KMS-11 (cell line): ENCODE results near the gene INPP5B.
"Not testable (repeated sequence)": the region's sequence is repeated elsewhere in the genome, so short reads cannot be mapped to it uniquely, and the experiment has no call there.

ENCODE experiments used
- H2AFZ ChIP-seq: fragments of 200-600 bp; sonication (generic); 2 replicates; pipeline ENCODE4 v1.6.1; 2016; ENCODE audit warnings: antibody characterized with exemption, mixed run types, low read depth
- H3K27ac ChIP-seq: fragments of 200-600 bp; sonication (generic); 2 replicates; pipeline ENCODE4 v1.6.1; 2016; ENCODE audit warnings: mild to moderate bottlenecking, mixed run types
- H3K27me3 ChIP-seq: fragments of 200-600 bp; sonication (generic); 2 replicates; pipeline ENCODE4 v1.6.1; 2017; ENCODE audit warnings: mild to moderate bottlenecking, low read depth, mixed run types, moderate library complexity; ENCODE audit not compliant: insufficient read depth
- H3K36me3 ChIP-seq: fragments of 200-600 bp; sonication (generic); 2 replicates; pipeline ENCODE4 v1.6.1; 2017; ENCODE audit warnings: mild to moderate bottlenecking, mixed run types; ENCODE audit not compliant: insufficient read depth
- H3K4me1 ChIP-seq: fragments of 200-600 bp; sonication (generic); 2 replicates; pipeline ENCODE4 v1.6.1; 2016; ENCODE audit warnings: mild to moderate bottlenecking, low read depth, mixed run types; ENCODE audit not compliant: poor library complexity, severe bottlenecking
- H3K4me2 ChIP-seq: fragments of 200-600 bp; sonication (generic); 2 replicates; pipeline ENCODE4 v1.7.0; 2016; ENCODE audit warnings: mild to moderate bottlenecking, mixed run types
- H3K4me3 ChIP-seq: fragments of 200-600 bp; sonication (generic); IDR thresholded peaks from 2 replicates; pipeline ENCODE4 v1.6.1; 2017; ENCODE audit warnings: low read depth, low read length, mixed read lengths; ENCODE audit not compliant: insufficient read depth
- H3K79me2 ChIP-seq: fragments of 200-600 bp; sonication (generic); 2 replicates; pipeline ENCODE4 v1.6.1; 2016; ENCODE audit warnings: low read depth, mixed run types; ENCODE audit not compliant: insufficient read depth
- H3K9ac ChIP-seq: fragments of 200-600 bp; sonication (generic); 2 replicates; pipeline ENCODE4 v1.6.1; 2016; ENCODE audit warnings: mild to moderate bottlenecking, mixed run types
- H4K20me1 ChIP-seq: fragments of 200-600 bp; sonication (generic); 2 replicates; pipeline ENCODE4 v1.6.1; 2016; ENCODE audit warnings: mild to moderate bottlenecking, mixed run types; ENCODE audit not compliant: insufficient read depth
- TF ChIP-seq, protein P1 (sequence below): fragments of 200-600 bp; sonication (generic); conservative IDR thresholded peaks from 2 replicates; pipeline ENCODE4 v1.6.1; 2017; ENCODE audit warnings: low read depth, mild to moderate bottlenecking, antibody characterized with exemption, low read length, moderate library complexity, mixed read lengths

INPP5B gene

DNA sequence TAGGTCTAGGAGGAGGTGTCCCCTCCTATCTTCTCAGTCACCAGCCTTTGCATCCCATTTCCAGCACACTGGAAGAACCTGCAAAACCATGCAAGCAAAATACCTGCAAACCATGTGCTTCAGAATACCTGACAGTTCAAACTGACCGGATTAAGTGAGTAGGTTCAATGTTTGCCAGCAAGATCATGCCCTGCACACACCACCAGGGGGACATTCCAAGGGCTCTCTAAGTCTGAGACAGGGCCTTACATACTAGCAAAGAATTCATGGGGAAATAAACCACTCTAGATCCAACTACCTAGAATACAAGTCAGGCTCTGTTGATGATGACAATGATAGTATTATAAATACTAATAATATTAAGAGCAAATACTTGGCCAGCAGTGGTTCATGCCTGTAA is 27.6 kb downstream of the INPP5B start:
- Histone ChIP-seq H3K4me1 (no peaks in the 10 kb centered on the region), H3K27me3 (no peaks in the 10 kb centered on the region), H3K27ac (no peak overlapping the region), H2AFZ (no peak overlapping the region), H3K4me2 (no peak overlapping the region), H3K36me3 (no peaks in the 10 kb centered on the region), H3K9ac (no peak overlapping the region), H3K4me3 (no peak overlapping the region), H4K20me1 (no peaks in the 10 kb centered on the region), H3K79me2 (no peaks in the 10 kb centered on the region; the same call in 1 of the 2 replicates)
- TF ChIP-seq, protein P1, sequence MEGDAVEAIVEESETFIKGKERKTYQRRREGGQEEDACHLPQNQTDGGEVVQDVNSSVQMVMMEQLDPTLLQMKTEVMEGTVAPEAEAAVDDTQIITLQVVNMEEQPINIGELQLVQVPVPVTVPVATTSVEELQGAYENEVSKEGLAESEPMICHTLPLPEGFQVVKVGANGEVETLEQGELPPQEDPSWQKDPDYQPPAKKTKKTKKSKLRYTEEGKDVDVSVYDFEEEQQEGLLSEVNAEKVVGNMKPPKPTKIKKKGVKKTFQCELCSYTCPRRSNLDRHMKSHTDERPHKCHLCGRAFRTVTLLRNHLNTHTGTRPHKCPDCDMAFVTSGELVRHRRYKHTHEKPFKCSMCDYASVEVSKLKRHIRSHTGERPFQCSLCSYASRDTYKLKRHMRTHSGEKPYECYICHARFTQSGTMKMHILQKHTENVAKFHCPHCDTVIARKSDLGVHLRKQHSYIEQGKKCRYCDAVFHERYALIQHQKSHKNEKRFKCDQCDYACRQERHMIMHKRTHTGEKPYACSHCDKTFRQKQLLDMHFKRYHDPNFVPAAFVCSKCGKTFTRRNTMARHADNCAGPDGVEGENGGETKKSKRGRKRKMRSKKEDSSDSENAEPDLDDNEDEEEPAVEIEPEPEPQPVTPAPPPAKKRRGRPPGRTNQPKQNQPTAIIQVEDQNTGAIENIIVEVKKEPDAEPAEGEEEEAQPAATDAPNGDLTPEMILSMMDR = peak; percentile 54

DNA sequence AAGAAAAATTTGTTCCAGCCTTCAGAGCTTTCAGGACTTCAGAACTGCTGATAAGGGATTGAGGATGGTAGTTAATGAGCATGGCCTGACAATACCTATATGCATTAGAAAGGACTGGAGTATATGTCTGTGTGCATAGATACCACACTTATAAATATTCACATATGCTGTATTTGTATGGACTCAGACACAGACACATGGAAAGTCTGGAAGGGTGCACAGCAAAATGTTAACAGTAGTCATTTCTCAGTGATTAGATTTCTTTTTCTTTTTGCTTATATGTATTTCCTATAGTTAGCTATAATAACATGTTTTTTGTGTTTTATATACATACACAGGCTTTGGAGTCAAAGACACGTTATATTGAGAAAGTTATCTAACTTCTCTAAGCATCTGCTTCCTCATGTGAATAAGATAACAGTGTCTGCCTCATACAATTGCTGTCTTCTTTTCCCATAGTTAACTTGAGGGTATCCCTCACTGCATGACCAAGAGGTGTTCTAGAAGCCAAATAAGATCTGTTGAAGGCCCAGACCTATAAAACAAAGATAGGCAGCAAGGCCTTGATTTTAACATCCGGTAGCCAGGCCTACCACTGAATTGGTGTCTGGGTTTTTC is 31.3 kb downstream of the INPP5B start:
- TF ChIP-seq, protein P1 = no peak
- Histone ChIP-seq H3K27ac (no peak overlapping the region), H3K36me3 (no peaks in the 10 kb centered on the region), H3K79me2 (no peaks in the 10 kb centered on the region; the same call in 1 of the 2 replicates), H3K4me2 (no peak overlapping the region), H2AFZ (no peak overlapping the region), H3K4me1 (no peaks in the 10 kb centered on the region), H3K4me3 (no peak overlapping the region), H3K9ac (no peak overlapping the region), H3K27me3 (no peaks in the 10 kb centered on the region), H4K20me1 (no peaks in the 10 kb centered on the region)

DNA sequence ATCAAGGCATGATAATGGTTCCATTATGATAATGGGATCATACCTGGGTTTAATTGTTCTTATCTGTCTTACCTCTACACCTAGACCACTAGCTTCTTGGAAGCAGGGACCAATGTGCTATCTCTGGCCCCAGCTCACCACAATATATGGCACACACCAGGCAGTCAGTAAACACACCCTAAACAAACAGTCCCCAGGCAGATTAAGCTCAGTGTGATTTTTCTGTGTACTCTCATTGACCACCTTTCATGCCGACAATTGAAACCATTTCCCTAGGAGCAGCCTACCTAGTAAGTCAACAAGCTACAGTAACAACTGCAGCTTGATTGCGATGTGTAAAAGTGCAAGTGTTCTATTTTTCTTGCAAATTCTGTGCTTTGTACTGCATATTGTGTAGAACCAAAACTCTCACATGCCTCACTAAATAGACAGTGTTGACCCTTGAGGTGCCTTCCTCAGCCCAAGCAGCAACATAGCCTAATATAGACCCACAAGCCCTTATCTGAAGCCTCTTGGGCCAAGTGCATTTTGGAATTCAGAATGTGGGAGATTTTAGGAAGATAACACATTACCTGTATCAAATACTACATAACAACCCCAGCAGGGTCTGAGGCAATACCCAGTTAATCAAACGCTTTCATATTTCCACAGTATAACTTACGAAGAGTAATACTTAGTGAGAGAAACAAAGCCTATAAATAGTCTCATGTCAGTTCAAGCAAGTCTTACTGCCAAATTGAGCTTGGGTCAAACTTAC is 32.0 kb downstream of the INPP5B start:
- Histone ChIP-seq H2AFZ (no peak overlapping the region), H3K36me3 (no peaks in the 10 kb centered on the region), H3K9ac (no peak overlapping the region), H3K79me2 (no peaks in the 10 kb centered on the region; the same call in 1 of the 2 replicates), H3K27ac (no peak overlapping the region), H4K20me1 (no peaks in the 10 kb centered on the region), H3K4me2 (no peak overlapping the region), H3K4me1 (no peaks in the 10 kb centered on the region), H3K27me3 (no peaks in the 10 kb centered on the region), H3K4me3 (no peak overlapping the region)
- TF ChIP-seq, protein P1 = no peak

DNA sequence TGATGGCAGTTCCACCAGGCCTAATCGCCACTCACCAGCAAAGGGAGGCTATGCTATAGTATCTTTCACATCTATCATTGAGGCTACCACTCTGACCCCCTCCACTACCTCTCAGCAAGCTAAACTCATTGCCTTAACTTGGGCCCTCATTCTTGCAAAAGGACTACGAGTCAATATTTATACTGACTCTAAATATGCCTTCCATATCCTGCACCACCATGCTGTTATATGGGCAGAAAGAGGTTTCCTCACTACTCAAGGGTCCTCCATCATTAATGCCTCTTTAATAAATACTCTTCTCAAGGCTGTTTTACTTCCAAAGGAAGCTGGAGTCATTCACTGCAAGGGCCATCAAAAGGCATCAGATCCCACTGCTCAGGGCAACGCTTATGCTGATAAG is 35.4 kb downstream of the INPP5B start:
- H3K79me2 ChIP-seq, H3K9ac ChIP-seq, H3K4me1 ChIP-seq, H3K27ac ChIP-seq, H4K20me1 ChIP-seq, H3K4me2 ChIP-seq, H2AFZ ChIP-seq, H3K27me3 ChIP-seq, H3K4me3 ChIP-seq, H3K36me3 ChIP-seq: not testable (repeated sequence)

DNA sequence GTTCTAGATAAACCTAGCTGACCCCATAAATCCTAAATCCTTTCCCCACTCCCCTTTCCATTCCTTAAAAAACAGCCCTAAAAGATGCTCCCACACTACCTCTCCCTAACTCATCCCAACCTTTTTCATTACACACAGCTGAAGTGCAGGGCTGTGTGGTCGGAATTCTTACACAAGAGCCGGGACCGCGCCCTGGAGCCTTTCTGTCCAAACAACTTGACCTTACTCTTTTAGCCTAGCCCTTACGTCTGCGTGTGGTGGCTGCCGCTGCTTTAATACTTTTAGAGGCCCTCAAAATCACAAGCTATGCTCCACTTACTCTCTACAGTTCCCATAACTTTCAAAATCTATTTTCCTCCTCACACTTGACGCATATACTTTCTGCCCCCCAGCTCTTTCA is 36.0 kb downstream of the INPP5B start:
- H4K20me1 ChIP-seq, H2AFZ ChIP-seq, H3K4me1 ChIP-seq, H3K4me3 ChIP-seq, H3K27ac ChIP-seq, H3K9ac ChIP-seq, H3K27me3 ChIP-seq, H3K79me2 ChIP-seq, H3K36me3 ChIP-seq, H3K4me2 ChIP-seq: not testable (repeated sequence)

DNA sequence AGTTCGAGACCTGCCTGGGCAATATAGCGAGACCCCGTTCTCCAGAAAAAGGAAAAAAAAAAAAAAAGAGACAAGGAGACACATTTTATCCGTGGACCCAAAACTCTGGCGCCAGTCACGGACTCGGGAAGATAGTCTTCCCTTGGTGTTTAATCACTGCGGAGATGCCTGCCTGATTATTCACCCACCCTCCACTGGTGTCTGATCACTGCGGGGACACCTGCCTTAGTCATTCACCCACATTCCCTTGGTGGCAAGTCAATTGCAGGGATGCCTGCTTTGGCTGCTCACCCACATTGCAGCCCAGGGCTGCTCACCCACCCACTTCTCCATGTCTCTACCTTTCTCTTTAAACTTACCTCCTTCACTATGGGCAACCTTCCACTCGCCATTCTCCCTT is 38.3 kb downstream of the INPP5B start:
- not testable (repeated sequence) for H3K79me2 ChIP-seq, H3K4me1 ChIP-seq, H3K36me3 ChIP-seq, H3K9ac ChIP-seq, H3K27me3 ChIP-seq, H3K4me3 ChIP-seq, H4K20me1 ChIP-seq, H3K4me2 ChIP-seq, H3K27ac ChIP-seq, H2AFZ ChIP-seq

DNA sequence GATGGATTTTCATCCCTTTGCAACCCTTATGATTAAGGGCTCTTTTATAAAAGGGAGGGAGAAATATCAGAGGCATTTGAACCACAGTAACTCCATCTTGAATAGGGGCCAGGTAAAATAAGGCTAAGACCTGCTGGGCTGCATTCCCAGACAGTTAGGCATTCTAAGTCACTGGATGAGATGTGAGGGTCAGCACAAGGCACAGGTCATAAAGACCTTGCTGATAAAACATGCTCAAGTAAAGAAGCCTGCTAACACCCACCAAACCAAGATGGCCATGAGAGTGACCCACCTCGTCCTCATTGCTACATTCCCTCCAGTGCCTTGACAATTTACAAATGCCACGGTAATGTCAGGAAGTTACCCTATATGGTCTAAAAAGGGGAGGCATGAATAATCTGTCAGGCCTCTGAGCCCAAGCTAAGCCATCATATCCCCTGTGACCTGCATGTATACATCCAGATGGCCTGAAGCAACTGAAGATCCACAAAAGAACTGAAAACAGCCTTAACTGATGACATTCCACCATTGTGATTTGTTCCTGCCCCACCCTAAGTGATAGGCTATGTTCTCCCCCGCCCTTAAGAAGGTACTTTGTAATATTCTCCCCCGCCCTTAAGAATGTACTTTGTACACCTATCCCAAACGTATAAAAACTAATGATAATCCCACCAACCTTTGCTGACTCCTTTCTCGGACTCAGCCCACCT is 39.3 kb downstream of the INPP5B start:
- H3K4me2 ChIP-seq, H2AFZ ChIP-seq, H3K4me3 ChIP-seq, H3K9ac ChIP-seq, H3K27ac ChIP-seq, H3K27me3 ChIP-seq, H3K4me1 ChIP-seq, H4K20me1 ChIP-seq, H3K36me3 ChIP-seq, H3K79me2 ChIP-seq: not testable (repeated sequence)
